Choroid plexus epithelial cell (primary cell): ENCODE data around the gene TRAF3IP1.

Source experiments
- DNase-seq: peaks from one replicate; pipeline ENCODE4 v3.0.0-alpha.2; 2010; ENCODE audit warnings: low read depth
- H3K4me3 ChIP-seq: 2 replicates; pipeline ENCODE4 v1.5.1; 2011; ENCODE audit warnings: low read depth, mild to moderate bottlenecking, control low read depth, low read length, moderate library complexity
- CTCF ChIP-seq: conservative IDR thresholded peaks from 2 replicates; pipeline ENCODE4 v1.5.1; 2011; ENCODE audit warnings: low read depth, mild to moderate bottlenecking, control low read depth, inconsistent platforms, low read length, moderate library complexity

Gene TRAF3IP1

GRCh38 chr2:238423561-238424312 is 103.4 kb downstream of the TRAF3IP1 start:
- DNase-seq = no peak
- H3K4me3 ChIP-seq = no peak overlapping the region
- no peak for TF ChIP-seq CTCF

GRCh38 chr2:238424313-238424700 is 104.0 kb downstream of the TRAF3IP1 start:
- H3K4me3 ChIP-seq = no peak overlapping the region
- DNase-seq = peak; percentile 42
- no peak for TF ChIP-seq CTCF

- peak overlapping the region; percentile 79 for H3K4me3 ChIP-seq
- no peak for TF ChIP-seq CTCF
- no peak for DNase-seq
Observed at GRCh38 chr2:238425505-238425978, 105.2 kb downstream of the TRAF3IP1 start.

GRCh38 chr2:238425979-238426567 is 105.8 kb downstream of the TRAF3IP1 start:
- peak; percentile 7 for TF ChIP-seq CTCF
- peak overlapping the region; percentile 79 for H3K4me3 ChIP-seq
- peak; percentile 95 for DNase-seq

- TF ChIP-seq CTCF = no peak
- peak within 1 kb of the TSS; percentile 79 for H3K4me3 ChIP-seq
- DNase-seq = peak; percentile 87
Observed at GRCh38 chr2:238426568-238427434, 106.5 kb downstream of the TRAF3IP1 start, which contains the start of gene ASB1. Gene ASB1, plus strand, starts transcription at chr2:238426927. Its CDS starts 144 bp downstream, at chr2:238427071.

- peak; percentile 41 for DNase-seq
- H3K4me3 ChIP-seq = peak overlapping the region; percentile 79
- no peak for TF ChIP-seq CTCF
Observed at GRCh38 chr2:238427435-238428162, 107.3 kb downstream of the TRAF3IP1 start.
